SU-DHL-6 (cell line): Measurements from ENCODE around the gene IGSF21.

Experiments used
- H2AFZ ChIP-seq: fragments of 200-600 bp; sonication (generic); 2 replicates; pipeline ENCODE4 v1.6.1; 2014; ENCODE audit warnings: low read depth, mild to moderate bottlenecking, moderate library complexity, mixed read lengths, antibody characterized with exemption, low read length; ENCODE audit not compliant: severe bottlenecking
- H3F3A ChIP-seq: fragments of 200-600 bp; shearing (Covaris generic); 2 replicates; pipeline ENCODE4 v1.6.0; 2016; ENCODE audit warnings: antibody characterized with exemption, mild to moderate bottlenecking; ENCODE audit not compliant: insufficient read depth
- H3K27ac ChIP-seq: fragments of 200-600 bp; sonication (generic); 2 replicates; pipeline ENCODE4 v1.5.1; 2016; ENCODE audit warnings: low read depth, mild to moderate bottlenecking, low read length, moderate library complexity, mixed read lengths
- H3K27me3 ChIP-seq: fragments of 200-600 bp; sonication (generic), shearing (Covaris generic); 2 replicates; pipeline ENCODE4 v1.6.0; 2014; ENCODE audit warnings: mild to moderate bottlenecking, low read length
- H3K36me3 ChIP-seq: fragments of 200-600 bp; sonication (generic); 2 replicates; pipeline ENCODE4 v1.6.1; 2014; ENCODE audit warnings: mild to moderate bottlenecking, low read length, mixed read lengths
- H3K4me2 ChIP-seq: fragments of 300-600, 200-600 bp; shearing (Covaris generic), sonication (generic); 2 replicates; pipeline ENCODE4 v1.6.0; 2014; ENCODE audit warnings: low read length, low read depth, mild to moderate bottlenecking; ENCODE audit not compliant: poor library complexity, severe bottlenecking
- H3K4me3 ChIP-seq: fragments of 200-600 bp; sonication (generic); 2 replicates; pipeline ENCODE4 v1.5.1; 2014; ENCODE audit warnings: antibody characterized with exemption, low read length, mild to moderate bottlenecking, mixed read lengths; ENCODE audit not compliant: insufficient read depth, poor library complexity, severe bottlenecking
- H3K79me2 ChIP-seq: fragments of 200-600 bp; sonication (generic); 2 replicates; pipeline ENCODE4 v1.6.1; 2014; ENCODE audit warnings: mild to moderate bottlenecking, low read length, moderate library complexity; ENCODE audit not compliant: insufficient read depth
- H3K9ac ChIP-seq: fragments of 200-600 bp; sonication (generic); 2 replicates; pipeline ENCODE4 v1.7.0; 2014; ENCODE audit warnings: mild to moderate bottlenecking, low read length
- H3K9me2 ChIP-seq: fragments of 200-600 bp; sonication (generic); replicated peaks from 2 replicates; pipeline ENCODE4 v1.6.1; 2014; ENCODE audit warnings: low read length; ENCODE audit not compliant: insufficient read depth
- H3K9me3 ChIP-seq: fragments of 200-600 bp; sonication (generic); 2 replicates; pipeline ENCODE4 v1.6.1; 2014; ENCODE audit warnings: low read length, mixed read lengths; ENCODE audit not compliant: insufficient read depth
- H4K20me1 ChIP-seq: fragments of 200-600 bp; sonication (generic); 2 replicates; pipeline ENCODE4 v1.6.1; 2014; ENCODE audit warnings: low read depth, mild to moderate bottlenecking, antibody characterized with exemption, low read length, moderate library complexity, mixed read lengths
- EZH2phosphoT487 ChIP-seq: fragments of 200-600 bp; sonication (generic), shearing (Covaris generic); conservative IDR thresholded peaks from 2 replicates; pipeline ENCODE4 v1.6.1; 2018; ENCODE audit warnings: mild to moderate bottlenecking, antibody characterized with exemption, low read length, moderate library complexity, mixed read lengths
- TF ChIP-seq, protein P1 (sequence below): fragments of 200-600 bp; sonication (generic); IDR thresholded peaks from one replicate; pipeline ENCODE4 v1.5.1; 2017; ENCODE audit warnings: antibody characterized with exemption, mild to moderate bottlenecking, low read length, moderate library complexity; ENCODE audit not compliant: insufficient read depth, poor library complexity, severe bottlenecking

The IGSF21 gene

DNA sequence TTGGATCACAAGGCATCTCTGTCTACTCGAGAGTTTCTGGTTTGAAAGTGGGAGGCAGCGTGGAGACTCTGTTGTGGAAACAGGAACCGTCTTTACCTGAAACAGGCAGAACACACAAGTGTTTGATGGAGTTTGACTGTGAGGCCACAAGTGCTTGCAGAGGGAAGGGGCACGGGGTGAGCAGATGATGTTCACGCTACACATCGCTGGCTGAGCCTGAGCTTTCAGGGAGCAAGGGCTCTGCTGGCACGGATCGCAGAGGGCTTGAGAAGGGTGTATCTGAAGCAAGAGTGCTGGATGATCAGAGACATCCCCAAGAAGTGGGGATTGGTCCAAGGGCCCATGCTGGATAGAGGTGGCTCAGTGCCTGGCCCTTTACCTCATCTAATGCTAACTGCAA, 59.3 kb downstream of the IGSF21 start:
- H3K9ac ChIP-seq = no peak overlapping the region
- H3K4me3 ChIP-seq = no peak overlapping the region
- no peaks in the 10 kb centered on the region for H4K20me1 ChIP-seq
- TF ChIP-seq EZH2phosphoT487 = no peak
- TF ChIP-seq, protein P1, sequence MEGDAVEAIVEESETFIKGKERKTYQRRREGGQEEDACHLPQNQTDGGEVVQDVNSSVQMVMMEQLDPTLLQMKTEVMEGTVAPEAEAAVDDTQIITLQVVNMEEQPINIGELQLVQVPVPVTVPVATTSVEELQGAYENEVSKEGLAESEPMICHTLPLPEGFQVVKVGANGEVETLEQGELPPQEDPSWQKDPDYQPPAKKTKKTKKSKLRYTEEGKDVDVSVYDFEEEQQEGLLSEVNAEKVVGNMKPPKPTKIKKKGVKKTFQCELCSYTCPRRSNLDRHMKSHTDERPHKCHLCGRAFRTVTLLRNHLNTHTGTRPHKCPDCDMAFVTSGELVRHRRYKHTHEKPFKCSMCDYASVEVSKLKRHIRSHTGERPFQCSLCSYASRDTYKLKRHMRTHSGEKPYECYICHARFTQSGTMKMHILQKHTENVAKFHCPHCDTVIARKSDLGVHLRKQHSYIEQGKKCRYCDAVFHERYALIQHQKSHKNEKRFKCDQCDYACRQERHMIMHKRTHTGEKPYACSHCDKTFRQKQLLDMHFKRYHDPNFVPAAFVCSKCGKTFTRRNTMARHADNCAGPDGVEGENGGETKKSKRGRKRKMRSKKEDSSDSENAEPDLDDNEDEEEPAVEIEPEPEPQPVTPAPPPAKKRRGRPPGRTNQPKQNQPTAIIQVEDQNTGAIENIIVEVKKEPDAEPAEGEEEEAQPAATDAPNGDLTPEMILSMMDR = no peak
- no peaks in the 10 kb centered on the region for H3K9me3 ChIP-seq
- H2AFZ ChIP-seq = no peak overlapping the region
- no peaks in the 10 kb centered on the region for H3K9me2 ChIP-seq
- no peak overlapping the region for H3K4me2 ChIP-seq
- no peaks in the 10 kb centered on the region for H3F3A ChIP-seq
- H3K79me2 ChIP-seq = no peaks in the 10 kb centered on the region
- no peaks in the 10 kb centered on the region for H3K27me3 ChIP-seq
- no peaks in the 10 kb centered on the region for H3K36me3 ChIP-seq
- no peak overlapping the region for H3K27ac ChIP-seq

DNA sequence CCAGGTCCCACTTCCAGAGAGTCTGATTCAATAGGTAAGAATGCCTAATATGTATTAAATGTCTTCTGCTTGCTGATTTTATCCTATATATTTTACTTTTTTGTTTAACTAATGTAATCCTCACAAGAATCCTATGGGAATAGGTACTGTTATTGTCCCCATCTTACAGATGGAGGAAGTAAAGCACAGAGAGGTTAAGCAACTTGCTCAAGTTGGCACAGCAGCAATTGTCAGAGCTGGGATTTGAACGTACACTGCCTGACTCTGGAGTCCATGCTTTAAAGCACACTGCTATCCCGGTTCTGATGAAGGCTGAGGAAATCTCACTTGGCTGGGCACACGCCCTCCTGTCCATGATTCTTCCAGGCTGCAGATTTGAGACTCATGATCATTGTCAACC, 62.8 kb downstream of the IGSF21 start:
- H3K4me3 ChIP-seq = no peak overlapping the region
- no peaks in the 10 kb centered on the region for H3K79me2 ChIP-seq
- no peaks in the 10 kb centered on the region for H3K27me3 ChIP-seq
- no peaks in the 10 kb centered on the region for H3K9me3 ChIP-seq
- no peak overlapping the region for H3K27ac ChIP-seq
- no peak overlapping the region for H2AFZ ChIP-seq
- no peaks in the 10 kb centered on the region for H4K20me1 ChIP-seq
- no peaks in the 10 kb centered on the region for H3K36me3 ChIP-seq
- no peak overlapping the region for H3K9ac ChIP-seq
- no peak overlapping the region for H3K4me2 ChIP-seq
- no peak for TF ChIP-seq EZH2phosphoT487
- TF ChIP-seq, protein P1 = no peak
- H3K9me2 ChIP-seq = no peaks in the 10 kb centered on the region
- no peaks in the 10 kb centered on the region for H3F3A ChIP-seq

DNA sequence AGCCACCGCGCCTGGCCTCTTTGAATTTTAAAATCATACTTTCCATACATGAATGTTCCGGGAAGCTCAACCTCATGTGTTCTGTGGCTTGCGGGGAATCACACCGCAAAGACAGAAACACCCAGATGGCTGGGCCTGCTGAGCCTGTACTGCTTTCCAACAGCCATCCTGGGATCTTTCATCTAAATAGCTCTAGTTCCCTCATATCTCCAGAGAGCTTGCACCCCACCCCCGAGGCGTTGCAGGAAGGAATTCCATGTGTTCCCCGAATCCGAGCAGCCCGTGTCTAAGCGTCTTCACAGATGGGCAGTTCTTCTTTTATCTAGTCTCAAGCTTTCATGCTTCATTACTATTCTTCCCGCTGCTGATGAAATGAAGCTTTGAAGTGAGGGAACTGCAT, 66.4 kb downstream of the IGSF21 start:
- Histone ChIP-seq H3F3A (no peaks in the 10 kb centered on the region), H3K36me3 (no peaks in the 10 kb centered on the region), H3K9me3 (no peaks in the 10 kb centered on the region), H3K79me2 (no peaks in the 10 kb centered on the region), H3K9me2 (no peaks in the 10 kb centered on the region), H3K27me3 (no peaks in the 10 kb centered on the region), H3K27ac (no peak overlapping the region), H3K4me3 (no peak overlapping the region), H4K20me1 (no peaks in the 10 kb centered on the region), H2AFZ (no peak overlapping the region), H3K9ac (no peak overlapping the region), H3K4me2 (no peak overlapping the region)
- TF ChIP-seq, protein P1 = no peak
- TF ChIP-seq EZH2phosphoT487 = no peak

DNA sequence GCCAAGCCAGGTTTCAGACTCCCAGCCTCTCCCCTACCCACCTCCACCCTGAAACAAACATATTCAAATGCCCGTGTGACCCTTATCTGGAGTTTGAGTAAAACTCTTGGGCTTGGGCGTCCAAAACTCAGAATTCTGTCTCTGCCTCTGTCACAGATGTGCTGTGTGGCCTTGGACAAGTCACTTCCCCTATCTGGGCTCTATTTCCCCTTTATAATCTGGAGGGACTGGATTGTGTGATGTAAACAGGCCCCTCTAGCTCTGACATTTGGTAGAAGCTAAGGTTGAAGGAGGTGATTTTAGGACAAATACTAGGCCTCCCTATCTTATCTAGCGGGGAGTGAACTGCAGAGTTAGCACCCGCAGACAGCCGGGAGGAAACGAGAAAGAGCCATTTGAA, 67.5 kb downstream of the IGSF21 start:
- Histone ChIP-seq H3K9me3 (no peaks in the 10 kb centered on the region), H3K4me3 (no peak overlapping the region), H3K79me2 (no peaks in the 10 kb centered on the region), H3K9ac (no peak overlapping the region), H3K36me3 (no peaks in the 10 kb centered on the region), H3K27ac (no peak overlapping the region), H3K27me3 (no peaks in the 10 kb centered on the region), H3F3A (no peaks in the 10 kb centered on the region), H3K4me2 (no peak overlapping the region), H4K20me1 (no peaks in the 10 kb centered on the region), H2AFZ (no peak overlapping the region), H3K9me2 (no peaks in the 10 kb centered on the region)
- TF ChIP-seq, protein P1 = no peak
- no peak for TF ChIP-seq EZH2phosphoT487
